ENCODE data around the gene MTG1. TPM values are rescaled to one million over a fixed set of nuclear protein-coding genes. Genes with fewer than 3 reads are reported as not detected.

MTG1 gene
- polyA plus RNA-seq, 3 donors: 13.0 to 45.8 (median 17.1) TPM

DNA sequence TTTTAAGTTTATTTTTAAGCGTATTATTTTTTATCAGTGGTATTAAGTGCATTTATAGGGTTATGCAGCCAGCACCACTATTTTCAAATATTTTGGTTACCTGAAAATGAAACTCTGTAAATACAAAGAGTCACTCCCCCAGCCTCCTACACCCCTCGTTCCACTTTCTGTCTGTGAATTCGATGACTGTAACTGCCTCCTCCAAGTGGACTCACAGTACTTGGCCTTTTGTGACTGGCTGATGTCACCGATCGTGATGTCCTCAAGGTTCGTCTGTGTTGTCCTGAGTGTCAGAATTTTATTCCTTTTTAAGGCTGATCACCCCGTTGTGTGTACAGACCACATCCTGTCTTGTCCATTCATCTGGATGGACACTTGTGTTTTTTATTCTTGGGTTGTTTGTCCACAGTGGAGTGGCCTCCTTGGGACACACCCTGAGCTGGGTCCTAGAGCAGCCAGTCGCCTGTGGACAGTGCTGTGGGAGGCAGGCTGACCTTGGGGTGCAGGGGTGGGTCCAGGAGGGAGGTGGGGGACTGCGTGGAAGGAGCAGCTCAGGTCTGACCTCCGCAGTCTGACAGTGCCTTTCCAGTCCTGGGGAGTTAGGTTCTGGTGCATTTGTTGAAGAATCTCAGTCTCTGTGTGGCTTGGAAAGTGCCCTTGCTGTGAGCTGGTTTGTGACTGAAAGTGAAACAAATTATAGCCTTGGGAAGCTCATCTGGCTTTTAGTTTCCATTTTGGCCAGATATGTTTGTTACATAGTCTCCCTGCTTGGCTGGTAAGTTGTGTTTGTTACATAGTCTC, 6.9 kb downstream of the MTG1 start:
- no peak for DNase-seq
- Histone ChIP-seq H3K4me3 (replicated peaks in 1 of 3; ENCODE audit: low read depth in 2 of 3, low read length in 3 of 3) (no peak overlapping the region), H3K4me1 (ENCODE audit: control insufficient read depth in 1 of 2, insufficient read depth in 2 of 2, low read length in 2 of 2) (no peaks in the 10 kb centered on the region), H3K79me2 (ENCODE audit: insufficient read depth, low read length) (peaks cover 9% of the 10 kb centered on the region), H3K27me3 (ENCODE audit: control insufficient read depth in 2 of 2, insufficient read depth in 2 of 2, low read length in 2 of 2) (no peaks in the 10 kb centered on the region), H3K9me3 (replicated peaks in 1 of 2; ENCODE audit: control insufficient read depth in 1 of 2, insufficient read depth in 1 of 2, low read length in 2 of 2) (no peaks in the 10 kb centered on the region), H3K27ac (ENCODE audit: low read depth in 1 of 2, low read length in 2 of 2) (peak overlapping the region in 1 of 2 donors; percentile 65), H3K4me2 (replicated peaks; ENCODE audit: extremely low read depth, low read length, poor library complexity, severe bottlenecking) (no peak overlapping the region), H3K36me3 (replicated peaks in 1 of 2; ENCODE audit: control insufficient read depth in 1 of 2, insufficient read depth in 2 of 2, low read length in 2 of 2) (peaks cover 50 to 96% of the 10 kb centered on the region in 2 donors), H3K9ac (ENCODE audit: insufficient read depth, low read length, poor library complexity, severe bottlenecking) (no peak overlapping the region), H2AFZ (ENCODE audit: insufficient read depth, low read depth, low read length, poor library complexity, severe bottlenecking) (no peak overlapping the region), H4K20me1 (ENCODE audit: insufficient read depth, low read length) (no peaks in the 10 kb centered on the region)
- Mint-ChIP-seq H3K27ac (peak overlapping the region in 5 of 7 donors; percentile 47 to 75 (median 51)), H3K9me3 (peaks cover 0 to 3% (median 0%) of the 10 kb centered on the region in 7 donors), H3K27me3 (ENCODE audit: low read depth in 3 of 3) (peaks cover 0 to 3% (median 0%) of the 10 kb centered on the region in 3 donors), H3K4me3 (peak overlapping the region in 1 of 2 donors; percentile 32), H3K4me1 (peaks cover 1% of the 10 kb centered on the region), H3K36me3 (peaks cover 77 to 89% of the 10 kb centered on the region in 2 donors)
- TF ChIP-seq, protein P1, sequence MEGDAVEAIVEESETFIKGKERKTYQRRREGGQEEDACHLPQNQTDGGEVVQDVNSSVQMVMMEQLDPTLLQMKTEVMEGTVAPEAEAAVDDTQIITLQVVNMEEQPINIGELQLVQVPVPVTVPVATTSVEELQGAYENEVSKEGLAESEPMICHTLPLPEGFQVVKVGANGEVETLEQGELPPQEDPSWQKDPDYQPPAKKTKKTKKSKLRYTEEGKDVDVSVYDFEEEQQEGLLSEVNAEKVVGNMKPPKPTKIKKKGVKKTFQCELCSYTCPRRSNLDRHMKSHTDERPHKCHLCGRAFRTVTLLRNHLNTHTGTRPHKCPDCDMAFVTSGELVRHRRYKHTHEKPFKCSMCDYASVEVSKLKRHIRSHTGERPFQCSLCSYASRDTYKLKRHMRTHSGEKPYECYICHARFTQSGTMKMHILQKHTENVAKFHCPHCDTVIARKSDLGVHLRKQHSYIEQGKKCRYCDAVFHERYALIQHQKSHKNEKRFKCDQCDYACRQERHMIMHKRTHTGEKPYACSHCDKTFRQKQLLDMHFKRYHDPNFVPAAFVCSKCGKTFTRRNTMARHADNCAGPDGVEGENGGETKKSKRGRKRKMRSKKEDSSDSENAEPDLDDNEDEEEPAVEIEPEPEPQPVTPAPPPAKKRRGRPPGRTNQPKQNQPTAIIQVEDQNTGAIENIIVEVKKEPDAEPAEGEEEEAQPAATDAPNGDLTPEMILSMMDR (IDR thresholded peaks at IDR 0.05): no peak
- 92% methylated on average over 3 of the region's 10 CpGs for WGBS (ENCODE audit: insufficient coverage)
- intact Hi-C loops (cut with micrococcal nuclease): no loop called here

DNA sequence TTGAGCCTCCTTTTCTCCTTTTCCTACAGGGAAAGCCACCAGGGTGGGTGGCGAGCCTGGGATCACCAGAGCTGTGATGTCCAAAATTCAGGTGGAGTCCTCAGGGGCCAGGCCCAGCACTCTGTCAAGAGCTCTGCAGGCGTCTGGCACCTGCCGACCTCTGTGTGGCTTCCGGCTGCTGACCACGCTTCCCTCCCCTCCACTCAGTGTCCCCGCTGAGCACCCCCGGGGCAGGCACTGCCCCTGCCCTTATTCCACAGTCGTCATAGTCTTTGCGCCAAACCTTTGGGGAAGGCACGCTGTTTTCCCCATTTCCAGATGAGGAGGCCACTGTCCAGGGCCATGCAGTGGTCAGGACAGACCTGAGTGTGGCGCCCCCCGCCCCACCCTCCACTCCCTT, 7.5 kb downstream of the MTG1 start:
- Histone ChIP-seq H3K9ac (ENCODE audit: insufficient read depth, low read length, poor library complexity, severe bottlenecking) (peak overlapping the region; percentile 21), H3K9me3 (replicated peaks in 1 of 2; ENCODE audit: control insufficient read depth in 1 of 2, insufficient read depth in 1 of 2, low read length in 2 of 2) (no peaks in the 10 kb centered on the region), H3K27ac (ENCODE audit: low read depth in 1 of 2, low read length in 2 of 2) (peak overlapping the region in 1 of 2 donors; percentile 65), H4K20me1 (ENCODE audit: insufficient read depth, low read length) (no peaks in the 10 kb centered on the region), H3K79me2 (ENCODE audit: insufficient read depth, low read length) (peaks cover 4% of the 10 kb centered on the region), H3K4me3 (replicated peaks in 1 of 3; ENCODE audit: low read depth in 2 of 3, low read length in 3 of 3) (no peak overlapping the region), H3K4me2 (replicated peaks; ENCODE audit: extremely low read depth, low read length, poor library complexity, severe bottlenecking) (no peak overlapping the region), H3K4me1 (ENCODE audit: control insufficient read depth in 1 of 2, insufficient read depth in 2 of 2, low read length in 2 of 2) (no peaks in the 10 kb centered on the region), H3K36me3 (replicated peaks in 1 of 2; ENCODE audit: control insufficient read depth in 1 of 2, insufficient read depth in 2 of 2, low read length in 2 of 2) (peaks cover 45 to 94% of the 10 kb centered on the region in 2 donors), H2AFZ (ENCODE audit: insufficient read depth, low read depth, low read length, poor library complexity, severe bottlenecking) (no peak overlapping the region), H3K27me3 (ENCODE audit: control insufficient read depth in 2 of 2, insufficient read depth in 2 of 2, low read length in 2 of 2) (no peaks in the 10 kb centered on the region)
- TF ChIP-seq, protein P1 (IDR thresholded peaks at IDR 0.05): no peak
- H3K27ac Mint-ChIP-seq: peak overlapping the region in 4 of 7 donors; percentile 25 to 75 (median 64)
- H3K4me1 Mint-ChIP-seq: peaks cover 1% of the 10 kb centered on the region
- no peak for DNase-seq
- H3K36me3 Mint-ChIP-seq: peaks cover 79 to 91% of the 10 kb centered on the region in 2 donors
- peaks cover 0 to 3% (median 0%) of the 10 kb centered on the region in 3 donors for H3K27me3 Mint-ChIP-seq (ENCODE audit: low read depth in 3 of 3)
- H3K4me3 Mint-ChIP-seq: no peak overlapping the region
- intact Hi-C loops (cut with micrococcal nuclease): no loop called here
- peaks cover 0 to 3% (median 0%) of the 10 kb centered on the region in 7 donors for H3K9me3 Mint-ChIP-seq
- WGBS (ENCODE audit: insufficient coverage): 98% methylated on average over 6 of the region's 12 CpGs

Data from CD14-positive monocyte (primary cell).